Activated T-cell treated with anti-CD3 and anti-CD28 coated beads, Interleukin-2, amount 50 U/mL, for 4 hours (primary cell): ENCODE data around the gene C19orf47. TPM values are rescaled to one million over a fixed set of nuclear protein-coding genes. Genes with fewer than 3 reads are reported as not detected.

Experiments
- ATAC-seq, 2 donors: fragments of 200-7000 bp; cut with Tn5 transposase; one replicate each; pipeline ENCODE4 v1.10.0; 2021
- DNase-seq: peaks from one replicate; pipeline ENCODE4 v3.0.0-alpha.2; 2020
- H3K27me3 Mint-ChIP-seq: one replicate; pipeline ENCODE4 v1.8.0; 2021; ENCODE audit warnings: low read depth, mixed read lengths
- H3K36me3 Mint-ChIP-seq: one replicate; pipeline ENCODE4 v1.8.0; 2022; ENCODE audit warnings: mixed read lengths; ENCODE audit not compliant: insufficient read depth
- H3K4me1 Mint-ChIP-seq: one replicate; pipeline ENCODE4 v1.8.0; 2021; ENCODE audit warnings: low read depth, mixed read lengths
- H3K4me3 Mint-ChIP-seq: one replicate; pipeline ENCODE4 v1.8.0; 2021; ENCODE audit warnings: mild to moderate bottlenecking, moderate library complexity, mixed read lengths
- H3K9me3 Mint-ChIP-seq: one replicate; pipeline ENCODE4 v1.8.0; 2021; ENCODE audit warnings: mixed read lengths
- total RNA-seq, 3 donors: library from RNA; stranded (reverse); gene quantifications; one replicate each; pipeline ENCODE4 v1.2.1, GENCODE V29; 2021

Gene C19orf47
- total RNA-seq, result 10 to 100 TPM; 27.2 to 31.5 (median 31.3) TPM

- no peaks in the 10 kb centered on the region for H3K36me3 Mint-ChIP-seq
These were observed at the start of gene C19orf47, which contains the start of gene PLD3 for GRCh38 chr19:40348125-40348913. TSS of gene C19orf47 (minus strand) at chr19:40348397. CDS start at chr19:40341857, 6,540 bp downstream. TSS of gene PLD3 (plus strand) at chr19:40348695. CDS start at chr19:40366484, 17,789 bp downstream.

GRCh38 chr19:40397568-40397906 lies 49.3 kb upstream of the C19orf47 start:
- H3K4me3 Mint-ChIP-seq, result no peak overlapping the region
- H3K27me3 Mint-ChIP-seq, result no peaks in the 10 kb centered on the region
- no peaks in the 10 kb centered on the region for H3K36me3 Mint-ChIP-seq
- no peaks in the 10 kb centered on the region for H3K9me3 Mint-ChIP-seq
- ATAC-seq (no peak), DNase-seq (no peak)
- peaks cover 5% of the 10 kb centered on the region for H3K4me1 Mint-ChIP-seq

More at GRCh38 chr19:40348125-40348913, at the start of gene C19orf47, which contains the start of gene PLD3:
- H3K27me3 Mint-ChIP-seq, result no peaks in the 10 kb centered on the region
- H3K9me3 Mint-ChIP-seq, result no peaks in the 10 kb centered on the region
- DNase-seq (peak; percentile 98), ATAC-seq (peak; percentile 98)
- H3K4me3 Mint-ChIP-seq, result peak within 1 kb of the TSS; percentile 83
- H3K4me1 Mint-ChIP-seq, result peaks cover 24% of the 10 kb centered on the region

GRCh38 chr19:40396886-40397567 lies 48.8 kb upstream of the C19orf47 start:
- ATAC-seq (no peak), DNase-seq (no peak)
- H3K4me1 Mint-ChIP-seq, result peaks cover 5% of the 10 kb centered on the region
- no peaks in the 10 kb centered on the region for H3K36me3 Mint-ChIP-seq
- H3K27me3 Mint-ChIP-seq, result no peaks in the 10 kb centered on the region
- H3K4me3 Mint-ChIP-seq, result no peak overlapping the region
- no peaks in the 10 kb centered on the region for H3K9me3 Mint-ChIP-seq

GRCh38 chr19:40395956-40396355 lies 47.8 kb upstream of the C19orf47 start:
- ATAC-seq, result no peak
- no peaks in the 10 kb centered on the region for H3K9me3 Mint-ChIP-seq
- H3K4me1 Mint-ChIP-seq, result peaks cover 5% of the 10 kb centered on the region
- no peak overlapping the region for H3K4me3 Mint-ChIP-seq
- H3K27me3 Mint-ChIP-seq, result no peaks in the 10 kb centered on the region
- no peaks in the 10 kb centered on the region for H3K36me3 Mint-ChIP-seq
- no peak for DNase-seq

GRCh38 chr19:40394816-40395210 lies 46.6 kb upstream of the C19orf47 start:
- Mint-ChIP-seq H3K36me3 (no peaks in the 10 kb centered on the region), H3K4me3 (no peak overlapping the region), H3K4me1 (peaks cover 5% of the 10 kb centered on the region), H3K27me3 (no peaks in the 10 kb centered on the region), H3K9me3 (no peaks in the 10 kb centered on the region)
- DNase-seq (no peak), ATAC-seq (no peak)

GRCh38 chr19:40393894-40394815 lies 46.0 kb upstream of the C19orf47 start:
- H3K4me1 Mint-ChIP-seq, result peaks cover 3% of the 10 kb centered on the region
- no peak overlapping the region for H3K4me3 Mint-ChIP-seq
- DNase-seq (no peak), ATAC-seq (no peak)
- H3K36me3 Mint-ChIP-seq, result no peaks in the 10 kb centered on the region
- H3K9me3 Mint-ChIP-seq, result no peaks in the 10 kb centered on the region
- no peaks in the 10 kb centered on the region for H3K27me3 Mint-ChIP-seq

- Mint-ChIP-seq H3K4me3 (no peak overlapping the region), H3K27me3 (no peaks in the 10 kb centered on the region), H3K9me3 (no peaks in the 10 kb centered on the region), H3K4me1 (no peaks in the 10 kb centered on the region), H3K36me3 (no peaks in the 10 kb centered on the region)
- DNase-seq (no peak), ATAC-seq (no peak)
These were observed 44.8 kb upstream of the C19orf47 start for GRCh38 chr19:40392894-40393517.

- Mint-ChIP-seq H3K36me3 (no peaks in the 10 kb centered on the region), H3K27me3 (no peaks in the 10 kb centered on the region), H3K4me1 (no peaks in the 10 kb centered on the region), H3K4me3 (no peak overlapping the region), H3K9me3 (no peaks in the 10 kb centered on the region)
- no peak for DNase-seq
- ATAC-seq, result no peak
These were observed 43.9 kb upstream of the C19orf47 start for GRCh38 chr19:40392123-40392522.

GRCh38 chr19:40390084-40390742 lies 42.0 kb upstream of the C19orf47 start, which contains the start of gene HIPK4:
TSS of gene HIPK4 (minus strand) at chr19:40390181. CDS start at chr19:40389902, 279 bp downstream.
- no peaks in the 10 kb centered on the region for H3K27me3 Mint-ChIP-seq
- no peak for DNase-seq
- no peaks in the 10 kb centered on the region for H3K4me1 Mint-ChIP-seq
- H3K36me3 Mint-ChIP-seq, result no peaks in the 10 kb centered on the region
- H3K9me3 Mint-ChIP-seq, result no peaks in the 10 kb centered on the region
- no peak within 1 kb of the TSS for H3K4me3 Mint-ChIP-seq
- no peak for ATAC-seq

GRCh38 chr19:40389404-40390083 lies 41.3 kb upstream of the C19orf47 start:
- ATAC-seq, result no peak
- H3K27me3 Mint-ChIP-seq, result no peaks in the 10 kb centered on the region
- no peak overlapping the region for H3K4me3 Mint-ChIP-seq
- H3K36me3 Mint-ChIP-seq, result no peaks in the 10 kb centered on the region
- no peaks in the 10 kb centered on the region for H3K4me1 Mint-ChIP-seq
- DNase-seq, result no peak
- no peaks in the 10 kb centered on the region for H3K9me3 Mint-ChIP-seq

GRCh38 chr19:40388481-40388880 lies 40.3 kb upstream of the C19orf47 start:
- Mint-ChIP-seq H3K4me1 (no peaks in the 10 kb centered on the region), H3K27me3 (no peaks in the 10 kb centered on the region), H3K4me3 (no peak overlapping the region), H3K36me3 (no peaks in the 10 kb centered on the region), H3K9me3 (no peaks in the 10 kb centered on the region)
- DNase-seq (no peak), ATAC-seq (no peak)

GRCh38 chr19:40387155-40387554 lies 39.0 kb upstream of the C19orf47 start:
- ATAC-seq (no peak), DNase-seq (no peak)
- Mint-ChIP-seq H3K4me1 (no peaks in the 10 kb centered on the region), H3K36me3 (no peaks in the 10 kb centered on the region), H3K9me3 (no peaks in the 10 kb centered on the region), H3K27me3 (no peaks in the 10 kb centered on the region), H3K4me3 (no peak overlapping the region)

GRCh38 chr19:40383668-40384248 lies 35.6 kb upstream of the C19orf47 start:
- Mint-ChIP-seq H3K27me3 (no peaks in the 10 kb centered on the region), H3K4me1 (no peaks in the 10 kb centered on the region), H3K4me3 (no peak overlapping the region), H3K9me3 (no peaks in the 10 kb centered on the region), H3K36me3 (no peaks in the 10 kb centered on the region)
- no peak for ATAC-seq
- no peak for DNase-seq
